Thyroid gland (tissue), 4 donors: ENCODE measurements around the gene MRM1. TPM values are rescaled to one million over a fixed set of nuclear protein-coding genes. Genes with fewer than 3 reads are reported as not detected.

Experiments
- DNase-seq, 2 donors: peaks; one replicate each; pipeline ENCODE4 v3.0.0-alpha.2; 2019
- H3K27ac ChIP-seq, 3 donors: fragments of 200-600 bp; sonication (generic); 1 replicate in 2 of 3; 2 replicates in 1 of 3; pipeline ENCODE4 v1.5.1; 2016 to 2019; ENCODE audit warnings: mild to moderate bottlenecking in 1 of 3, moderate library complexity in 1 of 3
- H3K27me3 ChIP-seq: fragments of 200-600 bp; sonication (generic); one replicate; pipeline ENCODE4 v1.5.1; 2019
- H3K36me3 ChIP-seq, 2 donors: fragments of 200-600 bp; sonication (generic); one replicate each; pipeline ENCODE4 v1.5.1; 2016 to 2019
- H3K4me1 ChIP-seq, 2 donors: fragments of 200-600 bp; sonication (generic); one replicate each; pipeline ENCODE4 v1.5.1; 2017 to 2019
- H3K4me3 ChIP-seq, 3 donors: fragments of 200-600 bp; sonication (generic); replicated peaks in 1 of 3; 1 replicate in 2 of 3; 2 replicates in 1 of 3; pipeline ENCODE4 v1.5.1; 2016; ENCODE audit warnings: mild to moderate bottlenecking in 1 of 3
- H3K9me3 ChIP-seq: fragments of 200-600 bp; sonication (generic); one replicate; pipeline ENCODE4 v1.5.1; 2017
- CTCF ChIP-seq, 6 experiments: fragments of 200-600 bp in 3 of 6; fragments of 450-650 bp in 3 of 6; sonication (generic) in 3 of 6; IDR thresholded peaks; one replicate each; pipeline ENCODE4 v1.5.1; 2016 to 2019; ENCODE audit warnings: antibody characterized with exemption in 6 of 6, mild to moderate bottlenecking in 2 of 6, inconsistent platforms in 1 of 6, moderate library complexity in 1 of 6
- POLR2A ChIP-seq, 2 donors: fragments of 450-650 bp; IDR thresholded peaks; one replicate each; pipeline ENCODE4 v1.6.1; 2017; ENCODE audit warnings: antibody characterized with exemption in 2 of 2, mild to moderate bottlenecking in 2 of 2, moderate library complexity in 1 of 2
- WGBS, 2 donors: methylation state at CpG; one replicate each; pipeline ENCODE4 v1.1.5; 2017; 5-methylcytosine and 5-hydroxymethylcytosine counted together
- intact Hi-C: fragments of 100-400 bp; cut with DNase I; formaldehyde crosslinking; loops from one replicate; pipeline ENCODE4 v1.15.1; 2023
- total RNA-seq, 4 donors: library from RNA; depleted of rRNA; stranded (reverse); fragments of >200 nt; gene quantifications; one replicate each; pipeline ENCODE4 v1.2.3, GENCODE V29; 2016

The MRM1 gene
- total RNA-seq, 4 donors from 2014 or later = 5.8 to 9.8 (median 7.4) TPM

GRCh38 chr17:36640346-36640745 lies 39.0 kb downstream of the MRM1 start:
- no peak for DNase-seq
- H3K4me1 ChIP-seq = peaks cover 12 to 18% of the 10 kb centered on the region in 2 donors
- H3K9me3 ChIP-seq = no peaks in the 10 kb centered on the region
- no peak overlapping the region for H3K27ac ChIP-seq
- intact Hi-C loops = no loop called here
- WGBS, 2 donors = 95% methylated on average over 2 of the region's 2 CpGs
- no peak overlapping the region for H3K4me3 ChIP-seq
- no peak for TF ChIP-seq POLR2A (IDR thresholded peaks at IDR 0.05)
- TF ChIP-seq CTCF (IDR thresholded peaks at IDR 0.05) = no peak
- peaks cover 20% of the 10 kb centered on the region for H3K27me3 ChIP-seq
- H3K36me3 ChIP-seq = no peaks in the 10 kb centered on the region

GRCh38 chr17:36640836-36641235 lies 39.5 kb downstream of the MRM1 start:
- WGBS, 2 donors = 54 to 76% methylated on average over 6 to 10 of the region's 10 CpGs
- no peak overlapping the region for H3K27ac ChIP-seq
- H3K36me3 ChIP-seq = no peaks in the 10 kb centered on the region
- peaks cover 12 to 18% of the 10 kb centered on the region in 2 donors for H3K4me1 ChIP-seq
- intact Hi-C loops = no loop called here
- no peak for TF ChIP-seq CTCF (IDR thresholded peaks at IDR 0.05)
- no peak for TF ChIP-seq POLR2A (IDR thresholded peaks at IDR 0.05)
- DNase-seq = no peak
- no peaks in the 10 kb centered on the region for H3K9me3 ChIP-seq
- no peak overlapping the region for H3K4me3 ChIP-seq
- H3K27me3 ChIP-seq = peaks cover 23% of the 10 kb centered on the region

- H3K27me3 ChIP-seq = peaks cover 24% of the 10 kb centered on the region
- WGBS, 2 donors = 4 to 6% methylated on average over 18 to 30 of the region's 43 CpGs
- peaks cover 12 to 18% of the 10 kb centered on the region in 2 donors for H3K4me1 ChIP-seq
- no peaks in the 10 kb centered on the region for H3K9me3 ChIP-seq
- H3K4me3 ChIP-seq = peak overlapping the region in 1 of 3 donors; percentile 23
- no peak overlapping the region for H3K27ac ChIP-seq
- intact Hi-C loops = no loop called here
- no peaks in the 10 kb centered on the region for H3K36me3 ChIP-seq
- TF ChIP-seq POLR2A (IDR thresholded peaks at IDR 0.05) = no peak
- TF ChIP-seq CTCF (IDR thresholded peaks at IDR 0.05) = no peak
- DNase-seq = no peak
These were observed 40.0 kb downstream of the MRM1 start for GRCh38 chr17:36641331-36641876.

- Histone ChIP-seq H3K36me3 (no peaks in the 10 kb centered on the region), H3K27ac (no peak overlapping the region), H3K9me3 (no peaks in the 10 kb centered on the region), H3K4me3 (peak overlapping the region in 1 of 3 donors; percentile 23), H3K4me1 (peaks cover 12 to 18% of the 10 kb centered on the region in 2 donors), H3K27me3 (peaks cover 24% of the 10 kb centered on the region)
- intact Hi-C loops = no loop called here
- TF ChIP-seq POLR2A (IDR thresholded peaks at IDR 0.05) (no peak), CTCF (IDR thresholded peaks at IDR 0.05) (no peak)
- peak; percentile 14 to 20 for DNase-seq
- 4% methylated on average over 25 to 40 of the region's 64 CpGs for WGBS, 2 donors
These were observed 40.8 kb downstream of the MRM1 start for GRCh38 chr17:36641877-36642845.
